ENCODE data around the gene WWOX.

WWOX gene

DNA sequence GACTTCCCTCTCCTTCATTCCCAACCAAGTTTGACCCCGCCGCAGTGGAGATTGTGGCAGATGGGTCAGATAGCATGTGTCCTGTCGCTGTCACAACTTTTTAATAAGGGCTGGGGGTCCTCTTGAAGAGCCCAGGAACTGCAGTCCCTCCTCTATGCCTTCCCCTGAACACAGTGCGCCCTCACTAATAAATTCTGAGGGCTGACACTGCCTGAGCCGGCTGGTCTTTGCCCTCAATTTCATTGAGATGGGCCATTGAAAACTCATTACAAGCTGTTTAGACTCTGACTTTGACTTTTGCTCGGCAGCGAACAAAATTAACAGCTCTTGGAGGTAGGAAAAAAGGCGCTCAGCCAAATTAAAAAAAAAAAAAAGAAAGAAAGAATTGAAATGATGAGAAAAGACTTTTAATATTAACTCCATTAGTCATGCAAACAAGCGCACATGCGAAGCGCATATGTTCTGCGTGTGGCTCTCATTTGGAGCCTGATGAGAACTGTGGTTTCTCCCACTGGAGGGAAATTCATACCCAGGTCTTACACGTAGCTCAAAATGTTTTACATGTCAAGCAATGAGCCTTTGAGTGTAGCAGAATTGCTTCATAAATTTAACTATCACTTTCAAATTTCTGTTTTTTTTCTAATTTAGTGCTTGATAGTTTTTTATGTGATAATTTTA, 704.7 kb downstream of the WWOX start:
- DNase-seq (ENCODE audit: low spot score), result no peak

DNA sequence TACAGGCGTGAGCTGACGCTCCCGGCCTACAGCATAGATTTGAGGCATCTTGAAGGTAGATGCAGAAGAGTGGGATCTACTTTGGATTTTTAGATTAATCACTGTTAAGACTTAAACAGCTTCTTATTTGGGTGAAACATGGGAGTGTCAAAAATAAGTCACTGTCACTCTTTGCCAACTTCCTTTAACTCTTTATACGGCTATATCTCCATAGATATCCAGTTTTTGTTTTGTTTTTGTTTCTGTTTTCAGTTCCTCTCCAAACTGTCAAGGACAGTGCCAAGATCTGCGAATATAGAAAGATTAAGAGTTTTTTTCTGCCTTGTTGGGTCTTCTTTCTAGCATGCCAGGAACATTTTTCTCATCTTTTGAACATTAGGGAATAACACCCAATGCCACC, 706.1 kb downstream of the WWOX start:
- DNase-seq (ENCODE audit: low spot score), result no peak

DNA sequence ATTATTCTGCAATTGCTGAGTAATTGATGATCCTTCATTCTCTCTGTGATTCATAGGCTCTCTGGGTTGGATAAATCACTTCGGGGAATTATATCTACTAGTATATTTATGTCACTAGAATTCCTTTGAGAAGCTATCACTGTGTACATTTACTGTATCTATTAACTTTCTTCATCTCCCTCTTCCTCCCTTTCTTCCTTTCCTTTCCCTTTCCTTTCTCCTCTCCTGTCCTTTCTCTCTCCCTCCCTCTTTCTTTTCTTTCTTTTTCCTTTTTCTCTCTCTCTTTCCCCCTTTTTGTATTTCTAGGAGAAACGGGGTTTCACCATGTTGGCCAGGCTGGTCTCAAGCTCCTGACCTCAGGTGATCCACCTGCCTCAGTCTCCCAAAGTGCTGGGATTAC, 711.8 kb downstream of the WWOX start:
- no peak for DNase-seq (ENCODE audit: low spot score)

DNA sequence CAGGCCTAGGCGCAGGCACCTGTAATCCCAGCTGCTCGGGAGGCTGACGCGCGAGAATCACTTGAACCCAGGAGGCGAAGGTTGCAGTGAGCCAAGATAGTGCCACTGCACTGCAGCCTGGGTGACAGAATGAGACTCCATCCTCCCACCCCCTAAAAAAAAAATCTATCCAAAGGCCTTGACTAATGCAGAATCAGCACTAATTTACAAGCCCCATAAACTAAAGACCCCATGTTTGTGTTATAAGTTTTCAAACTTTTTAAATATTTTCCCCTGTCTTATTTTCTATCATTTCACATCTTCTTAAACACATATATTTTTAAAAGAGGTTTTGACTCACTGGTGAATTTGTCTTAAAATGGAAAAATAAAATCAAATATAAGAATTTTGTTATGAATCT, 713.1 kb downstream of the WWOX start:
- DNase-seq (ENCODE audit: low spot score), result no peak

DNA sequence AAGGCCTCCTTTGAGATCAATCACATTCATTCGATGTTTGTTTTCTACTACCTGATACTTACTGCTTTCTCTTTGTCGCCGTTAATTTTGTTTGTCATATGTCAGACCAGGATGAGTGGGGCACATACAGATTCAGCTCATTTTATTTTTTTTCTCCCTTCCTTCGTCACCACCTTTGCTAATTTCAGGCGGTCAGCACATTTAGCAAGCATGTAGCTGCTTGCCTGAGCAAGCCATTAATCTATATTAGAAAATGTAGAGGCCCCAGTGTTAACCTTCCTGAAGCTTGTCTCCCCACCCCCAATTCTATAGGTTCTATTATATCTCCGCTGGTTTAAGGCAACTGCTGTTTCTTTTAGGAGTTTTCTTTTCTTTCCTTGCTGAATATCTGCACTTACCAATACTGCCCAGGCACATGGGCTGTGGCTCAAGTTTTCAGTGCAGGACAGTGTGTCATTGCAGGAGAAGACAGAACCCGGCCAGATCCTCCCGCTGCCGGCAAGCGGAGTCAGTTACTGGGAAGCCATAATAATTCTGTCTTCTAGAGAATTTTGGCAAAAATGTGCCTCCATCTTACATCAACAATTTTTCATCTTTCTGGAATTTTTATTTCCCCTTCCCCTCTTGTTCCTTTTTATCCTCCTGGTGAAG, 714.3 kb downstream of the WWOX start:
- no peak for DNase-seq (ENCODE audit: low spot score)

DNA sequence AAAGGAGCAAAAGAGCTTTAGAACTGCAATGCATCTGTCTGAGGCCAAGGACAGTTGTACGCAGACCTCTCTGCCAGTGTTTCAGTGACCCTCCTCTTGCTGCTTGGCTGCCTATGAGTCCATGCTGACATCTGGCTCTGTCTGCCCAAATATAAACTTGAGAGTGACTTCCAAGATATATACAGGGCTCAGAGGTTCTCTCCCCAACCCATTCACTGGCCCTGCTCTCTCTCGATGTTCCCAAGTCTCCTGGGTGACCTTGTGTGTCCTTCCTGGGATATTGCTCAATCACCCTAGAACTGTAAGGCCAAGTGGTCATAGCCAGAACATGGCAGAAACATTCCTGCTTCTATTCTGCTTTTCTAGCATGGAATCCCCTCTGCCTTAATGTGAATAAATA, 716.3 kb downstream of the WWOX start:
- no peak for DNase-seq (ENCODE audit: low spot score)

DNA sequence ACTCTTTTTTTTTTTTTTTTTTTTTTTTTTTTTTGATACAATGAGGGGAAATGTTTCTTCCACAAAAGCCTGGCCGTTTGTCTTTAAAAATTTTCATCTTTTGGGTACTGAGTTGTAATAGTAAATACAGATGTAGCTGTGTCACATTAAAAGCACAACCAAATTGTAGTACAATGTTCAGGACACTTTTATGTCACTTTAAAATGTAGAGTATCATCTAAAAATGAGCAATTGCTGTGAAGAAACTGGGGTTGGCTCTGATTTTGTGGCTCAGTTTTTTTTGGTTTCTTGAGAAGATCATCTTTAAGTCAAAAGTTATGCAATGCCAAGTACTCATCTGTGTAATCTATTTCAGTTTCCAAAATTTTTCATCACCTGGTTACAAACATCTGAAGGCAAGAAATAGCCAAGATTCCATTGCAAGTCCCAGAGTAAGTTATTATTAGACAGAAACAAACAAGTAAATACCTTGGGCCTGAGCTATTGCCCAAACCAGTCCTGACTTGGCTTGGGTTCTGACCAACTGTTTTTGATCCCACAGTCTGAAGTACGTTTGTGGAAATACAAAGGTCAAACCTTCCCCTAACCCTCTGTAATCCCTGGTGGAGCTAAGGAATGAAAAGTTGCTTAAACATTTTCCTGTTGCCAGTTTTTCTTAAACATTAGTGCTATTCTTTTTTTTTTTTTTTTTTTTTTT, 717.2 kb downstream of the WWOX start:
- DNase-seq (ENCODE audit: low spot score), result no peak

DNA sequence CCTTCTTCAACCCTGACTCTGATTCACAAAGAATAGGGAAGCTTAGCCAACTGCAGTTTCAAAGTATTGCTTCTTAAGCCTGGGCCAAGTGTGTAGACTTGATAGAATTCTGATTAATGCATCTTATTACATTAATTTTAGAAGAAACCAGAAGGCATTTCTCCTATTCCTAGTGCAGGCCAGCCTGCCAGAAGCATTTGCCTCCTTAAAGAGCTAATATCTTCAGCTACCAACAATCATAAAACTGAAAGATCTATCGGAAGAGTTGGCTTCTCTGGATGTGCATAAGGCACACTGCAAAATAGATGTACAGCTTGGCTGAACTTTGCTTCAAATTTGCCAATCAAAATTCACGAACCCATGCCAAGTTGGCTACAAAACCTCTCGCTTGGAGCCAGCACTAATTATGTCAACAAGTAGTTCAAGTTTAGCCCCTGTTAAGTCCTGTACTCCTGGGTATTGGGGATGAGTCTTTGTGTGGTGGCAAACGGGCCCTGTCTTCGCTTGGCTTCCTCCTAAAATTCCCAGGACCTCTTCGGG, 717.8 kb downstream of the WWOX start:
- no peak for DNase-seq (ENCODE audit: low spot score)

DNA sequence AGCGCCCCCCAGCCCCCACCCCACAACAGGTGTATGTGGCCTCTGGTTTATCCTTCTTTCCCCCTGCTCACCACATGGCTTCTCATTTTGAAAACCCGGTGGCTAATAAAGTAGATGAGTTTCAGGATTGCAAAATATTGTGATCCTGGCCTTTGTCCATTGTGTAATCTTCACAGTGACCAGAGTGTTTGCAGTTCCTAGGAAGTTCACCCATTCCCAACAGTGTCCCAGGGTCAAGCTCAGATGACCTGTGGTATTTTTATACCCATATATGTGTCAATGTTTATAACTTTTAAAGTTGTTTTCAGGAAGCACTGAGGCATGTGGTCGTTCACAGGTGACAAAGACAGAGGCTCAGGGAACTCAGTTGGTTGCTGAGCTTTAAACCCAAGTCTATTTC, 721.9 kb downstream of the WWOX start:
- DNase-seq (ENCODE audit: low spot score), result no peak

DNA sequence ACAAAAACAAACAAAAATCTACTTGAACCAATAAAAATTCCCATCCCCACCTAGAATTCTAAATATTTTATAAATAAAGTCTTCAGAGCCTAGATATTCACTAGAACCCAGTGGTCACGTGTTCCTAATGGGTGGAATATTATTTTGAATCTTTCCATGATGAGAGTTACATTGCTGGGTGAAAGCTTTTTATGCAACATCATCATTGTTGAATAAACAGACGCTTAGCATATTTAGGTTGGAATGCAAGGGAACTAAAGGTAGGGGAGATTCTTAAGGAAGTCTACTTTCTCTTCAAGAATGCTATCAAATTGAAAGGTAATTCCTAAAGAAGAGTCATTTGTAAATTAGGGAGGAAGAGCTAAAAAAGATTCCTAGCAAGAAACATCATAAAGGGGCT, 723.1 kb downstream of the WWOX start:
- DNase-seq (ENCODE audit: low spot score), result no peak

DNA sequence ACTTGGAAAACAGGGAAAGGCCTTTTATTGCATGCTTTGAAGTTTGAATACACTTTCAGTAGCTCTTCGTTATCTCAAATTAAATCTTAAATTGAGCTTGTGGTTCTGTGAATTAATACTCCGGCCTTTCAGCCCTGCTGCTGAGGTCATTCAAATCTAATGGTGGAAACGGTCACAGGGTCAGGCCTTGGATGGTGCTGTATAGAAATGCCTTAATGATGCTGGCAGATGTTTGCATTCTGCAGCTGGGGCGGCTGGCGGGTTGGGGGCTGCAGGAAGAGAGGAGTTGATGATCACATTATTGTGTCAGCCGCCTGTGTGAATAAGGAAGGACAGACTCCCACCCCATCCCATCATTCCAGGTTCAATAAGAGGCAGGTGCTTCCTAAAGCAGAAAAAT, 723.6 kb downstream of the WWOX start:
- DNase-seq (ENCODE audit: low spot score), result no peak

DNA sequence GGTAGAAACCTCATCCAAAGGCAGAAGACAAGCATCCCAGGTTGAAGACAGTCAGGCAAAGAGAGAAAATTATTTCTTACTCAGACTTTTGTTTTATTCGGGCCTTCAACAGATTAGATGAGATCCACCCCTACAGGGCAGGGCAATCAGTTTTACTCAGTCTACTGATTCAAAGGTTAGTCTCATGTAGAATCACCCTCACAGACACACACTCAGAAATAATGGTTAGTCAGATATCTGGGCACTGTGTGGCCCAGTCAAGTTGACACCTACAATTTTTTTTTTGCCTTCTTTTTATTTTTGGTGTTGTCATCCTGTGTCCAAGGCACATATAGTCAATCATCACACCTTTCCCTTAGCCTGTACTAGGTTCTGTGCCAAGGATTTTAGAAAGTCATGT, 729.8 kb downstream of the WWOX start:
- no peak for DNase-seq (ENCODE audit: low spot score)

DNA sequence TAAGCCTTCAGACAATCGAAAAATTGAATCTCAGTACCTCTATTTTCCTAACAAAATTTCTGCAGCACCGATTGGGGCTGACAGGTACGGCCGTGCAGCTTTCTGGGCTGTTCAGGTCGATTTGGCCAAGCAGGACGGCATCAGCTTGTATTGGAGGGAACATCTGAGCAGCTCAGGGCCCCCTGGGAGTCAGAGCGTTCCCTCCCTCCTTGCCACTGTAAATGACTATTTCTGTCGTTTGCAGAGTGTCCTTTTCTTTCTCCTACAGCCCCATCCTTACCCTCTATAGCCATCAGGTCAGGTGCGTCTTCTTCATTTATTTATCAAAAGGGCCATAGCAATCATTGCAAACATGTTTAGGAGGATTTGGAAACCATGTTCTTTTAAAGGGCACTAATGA, 731.1 kb downstream of the WWOX start:
- no peak for DNase-seq (ENCODE audit: low spot score)

DNA sequence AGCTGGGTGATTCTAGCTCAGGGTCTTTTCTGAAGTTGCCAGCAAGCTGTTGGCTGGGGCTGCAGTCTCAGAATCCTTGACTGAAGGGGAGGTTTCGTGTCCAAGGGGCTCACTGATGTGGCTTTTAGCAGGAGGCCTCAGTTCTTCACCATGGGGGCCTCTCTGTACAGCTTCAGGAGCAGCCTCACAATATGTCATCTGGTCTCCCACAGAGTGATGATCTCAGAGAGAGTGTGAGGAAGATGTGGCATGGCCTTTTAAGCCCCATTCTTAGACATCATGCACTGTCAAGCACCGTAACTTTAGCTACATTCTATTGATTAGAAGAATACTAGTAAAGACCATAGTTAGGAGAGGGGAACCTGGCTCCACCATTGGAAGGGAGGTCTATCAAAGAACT, 732.6 kb downstream of the WWOX start:
- no peak for DNase-seq (ENCODE audit: low spot score)

DNA sequence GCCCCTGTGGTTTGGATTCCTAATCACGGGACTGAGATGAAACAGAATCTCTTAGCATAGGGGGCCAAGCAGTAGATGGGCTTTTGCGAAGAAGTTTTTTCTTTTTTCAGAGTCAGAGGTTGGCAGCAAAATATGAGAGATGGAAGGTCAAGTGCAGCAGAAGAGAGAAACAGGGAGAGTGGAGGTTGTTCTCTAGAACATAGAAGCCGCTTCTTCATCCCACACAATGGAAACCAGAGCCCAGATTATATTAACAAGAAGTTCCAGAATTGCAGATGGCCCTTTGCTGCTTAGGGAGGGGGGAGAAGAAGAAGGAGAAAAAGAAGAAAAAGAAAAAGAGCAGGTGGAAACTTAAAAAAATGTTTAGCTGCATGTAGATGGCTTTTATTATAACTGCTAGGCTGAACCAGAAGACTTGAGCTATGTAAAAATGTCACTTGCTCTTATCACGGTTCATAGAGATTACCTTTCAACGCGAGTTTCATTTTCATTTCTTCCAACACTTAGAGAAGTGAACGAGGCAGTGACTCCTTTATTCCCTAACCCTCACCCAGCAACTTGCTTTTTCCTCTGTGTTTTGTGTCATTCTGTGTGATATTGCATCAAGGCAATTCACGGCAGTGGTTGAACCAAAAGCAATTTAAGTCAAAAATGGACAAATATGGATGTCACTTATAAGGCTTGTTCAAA, 737.5 kb downstream of the WWOX start:
- no peak for DNase-seq (ENCODE audit: low spot score)

DNA sequence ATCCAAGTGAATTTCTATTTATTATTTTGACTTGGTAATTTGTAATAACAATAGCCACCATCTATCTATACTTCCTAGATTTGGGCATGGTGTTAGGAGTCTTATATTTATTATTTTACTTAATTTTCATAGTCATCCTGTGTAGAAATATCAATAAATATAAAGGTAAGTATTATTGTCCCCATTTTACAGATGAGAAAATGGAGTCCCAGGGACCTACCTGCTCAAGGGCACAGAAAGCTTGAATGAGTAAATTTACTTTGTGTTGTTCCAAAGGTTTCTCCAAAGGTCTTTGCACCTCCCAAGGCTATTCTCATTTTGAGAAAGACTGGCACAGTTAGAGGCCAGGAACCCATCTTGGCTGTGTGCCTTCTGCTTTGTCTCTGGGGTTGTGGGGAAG, 738.3 kb downstream of the WWOX start:
- no peak for DNase-seq (ENCODE audit: low spot score)

DNA sequence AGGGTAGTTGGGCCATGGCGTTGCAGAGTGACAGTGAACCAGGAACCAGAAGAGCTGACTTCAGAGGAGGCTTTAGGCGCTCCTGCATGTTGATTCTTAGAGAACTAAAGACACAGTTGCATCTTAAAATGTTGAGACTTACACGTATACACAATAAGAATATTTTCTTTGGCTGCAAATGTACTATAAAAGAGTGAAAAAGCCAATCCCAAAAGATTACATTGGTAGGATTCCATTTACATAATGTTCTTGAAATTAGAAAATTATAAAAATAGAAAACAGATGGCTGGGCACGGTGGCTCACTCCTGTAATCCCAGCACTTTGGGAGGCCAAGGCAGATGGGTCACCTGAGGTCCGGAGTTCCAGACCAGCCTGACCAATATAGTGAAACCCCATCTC, 738.8 kb downstream of the WWOX start:
- no peak for DNase-seq (ENCODE audit: low spot score)

DNA sequence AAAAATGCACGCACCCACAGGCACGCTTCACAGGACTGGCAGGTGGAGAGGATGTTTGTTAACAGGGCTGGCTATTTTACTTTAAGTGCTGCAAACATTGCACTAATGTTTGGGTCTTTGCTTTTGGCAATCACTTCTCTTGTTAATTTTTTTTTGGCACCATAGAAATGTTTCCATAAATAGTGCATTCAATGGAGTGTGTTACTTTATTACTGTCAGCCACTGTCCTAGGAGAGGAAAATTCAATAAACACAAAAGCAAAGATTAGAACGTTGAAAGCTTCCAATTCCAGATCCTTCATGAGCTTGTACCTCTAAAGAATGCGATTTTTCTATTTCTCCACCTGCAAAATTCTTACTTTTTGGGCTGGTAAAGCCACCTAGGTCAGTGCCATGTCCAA, 743.5 kb downstream of the WWOX start:
- no peak for DNase-seq (ENCODE audit: low spot score)

DNA sequence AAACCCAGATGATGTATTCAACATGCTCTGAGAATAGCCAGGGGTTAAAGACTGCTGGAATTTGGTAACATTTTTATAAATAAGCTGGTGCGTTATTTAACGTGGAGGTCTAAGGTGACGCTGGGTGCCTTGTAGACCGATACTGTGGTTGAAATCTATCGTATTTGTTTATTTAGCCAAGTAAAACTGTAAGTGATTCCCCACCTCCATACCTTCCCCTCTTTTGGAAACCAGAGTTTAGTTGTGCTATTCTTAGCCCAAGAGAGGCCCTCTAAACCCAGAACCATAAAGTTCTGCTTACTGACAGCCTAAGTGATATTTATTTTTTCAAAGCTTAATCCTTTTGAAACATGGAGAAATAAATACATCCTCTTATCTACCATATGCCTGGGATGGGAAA, 744.5 kb downstream of the WWOX start:
- DNase-seq (ENCODE audit: low spot score), result no peak

DNA sequence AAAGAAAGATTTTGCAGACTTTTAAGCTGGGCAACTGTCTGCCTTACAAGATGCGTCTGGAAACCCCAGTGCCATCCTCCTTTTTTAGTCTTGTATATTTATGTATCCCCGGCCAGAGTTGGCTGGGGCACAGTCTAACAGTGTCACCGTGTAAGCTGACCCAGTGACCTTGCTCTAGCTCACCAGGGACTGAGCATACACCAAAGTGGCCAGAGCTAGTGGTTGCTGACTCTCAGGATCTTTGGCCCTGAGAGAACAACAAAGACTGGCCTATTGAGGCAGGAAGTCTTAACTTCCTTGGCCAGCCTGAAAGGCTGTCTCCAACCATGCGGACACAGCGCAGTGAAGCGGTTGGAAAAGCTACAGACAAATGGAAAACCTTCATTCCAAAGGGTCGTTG, 745.2 kb downstream of the WWOX start:
- DNase-seq (ENCODE audit: low spot score), result no peak

DNA sequence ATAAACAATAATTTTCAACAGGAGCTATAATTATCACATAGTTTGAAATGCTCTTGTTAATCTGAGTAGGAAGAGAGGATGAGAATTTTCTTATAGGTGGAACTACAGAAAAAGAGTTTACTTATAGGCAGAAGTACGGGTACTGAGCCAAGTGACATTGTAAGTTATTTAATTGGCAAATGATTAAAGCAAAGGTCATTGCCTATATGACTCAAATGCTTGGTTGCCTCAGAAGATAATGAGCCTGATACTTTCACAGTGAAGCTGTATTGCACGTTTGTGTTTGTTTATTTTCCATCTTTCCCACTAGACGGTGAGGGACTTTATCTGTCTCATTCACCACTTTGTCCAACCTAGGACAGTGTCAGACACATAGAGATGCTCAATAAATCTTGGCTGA, 751.8 kb downstream of the WWOX start:
- no peak for DNase-seq (ENCODE audit: low spot score)

DNA sequence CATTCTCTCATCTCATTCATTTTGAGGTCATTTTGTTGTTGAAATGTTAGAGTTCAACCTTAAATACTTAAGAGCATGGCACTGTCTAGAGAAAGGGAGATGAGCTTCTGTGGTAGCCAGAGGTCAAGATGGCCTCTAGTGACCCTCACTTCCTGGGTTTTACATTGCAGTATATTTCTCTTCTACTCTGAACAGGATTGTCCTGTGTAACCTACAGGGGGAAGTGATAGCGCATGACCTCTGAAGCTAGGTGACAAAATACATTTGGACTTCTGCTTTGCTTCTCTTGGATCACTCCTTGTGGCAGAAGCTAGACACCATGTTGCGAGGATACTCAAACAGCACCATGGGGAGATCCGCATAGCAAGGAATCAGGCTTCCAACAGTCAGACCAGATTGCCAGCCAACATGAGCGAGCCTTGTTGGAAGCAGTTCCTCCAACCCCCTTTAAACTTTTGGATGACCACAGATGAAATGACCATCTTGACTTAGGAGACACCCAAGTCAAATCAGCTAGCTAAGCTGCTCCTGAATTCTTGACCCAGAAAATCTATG, 752.7 kb downstream of the WWOX start:
- no peak for DNase-seq (ENCODE audit: low spot score)

DNA sequence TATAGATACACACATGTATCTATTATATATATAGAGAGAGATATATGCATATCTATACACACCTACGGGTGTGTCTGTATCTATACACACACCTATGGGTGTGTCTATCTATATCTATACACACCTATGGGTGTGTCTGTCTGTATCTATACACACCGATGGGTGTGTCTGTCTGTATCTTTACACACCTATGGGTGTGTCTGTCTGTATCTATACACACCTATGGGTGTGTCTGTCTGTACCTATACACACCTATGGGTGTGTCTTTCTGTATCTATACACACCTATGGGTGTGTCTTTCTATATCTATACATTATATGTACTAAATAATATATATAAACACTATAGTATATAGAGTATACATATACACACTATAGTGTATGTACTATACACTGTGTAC, 762.6 kb downstream of the WWOX start:
- DNase-seq (ENCODE audit: low spot score), result no peak

Data from AG08395 (cell line).